ENCODE data around the gene SUN3. TPM values are rescaled to one million over a fixed set of nuclear protein-coding genes. Genes with fewer than 3 reads are reported as not detected.

Gene SUN3
- total and polyA plus RNA-seq, 10 of the 15 experiments (the other 5 are each of a cell fraction or from before 2014, with no cell fraction given): 0.29 to 0.48 TPM; not detected in 8

GRCh38 chr7:47945261-47946015 lies 83.5 kb downstream of the SUN3 start:
- Histone ChIP-seq H3K9ac (ENCODE audit: control insufficient read depth, insufficient read depth, low read length) (no peak overlapping the region), H3K9me3 (replicated peaks; ENCODE audit: control insufficient read depth, insufficient read depth, low read length) (no peaks in the 10 kb centered on the region), H3K27me3 (replicated peaks in 1 of 2; ENCODE audit: control insufficient read depth in 2 of 2, insufficient read depth in 2 of 2, low read length in 1 of 2) (no peaks in the 10 kb centered on the region; a peak in 1 of 4 replicates), H3K27ac (ENCODE audit: control insufficient read depth, insufficient read depth) (no peak overlapping the region), H2AFZ (ENCODE audit: control insufficient read depth, low read depth, low read length) (no peak overlapping the region), H4K20me1 (ENCODE audit: control insufficient read depth, insufficient read depth) (no peaks in the 10 kb centered on the region), H3K36me3 (ENCODE audit: control insufficient read depth in 2 of 2, insufficient read depth in 2 of 2, low read length in 1 of 2) (no peaks in the 10 kb centered on the region), H3K79me2 (ENCODE audit: control insufficient read depth, insufficient read depth, low read length) (no peaks in the 10 kb centered on the region), H3K4me3 (no peak overlapping the region), H3K4me2 (ENCODE audit: control insufficient read depth, insufficient read depth) (no peak overlapping the region), H3K4me1 (ENCODE audit: control insufficient read depth, insufficient read depth, low read length) (no peaks in the 10 kb centered on the region)
- ChIA-PET SMC1A (ENCODE audit: uncharacterized antibody, unreplicated experiment) (interaction anchor here (0.7 to 2.6 kb wide), 25 partner anchors 8 to 478 kb away, joined by 3 to 33 read pairs (median 4); no protein-coding TSS in a partner anchor), CTCF (interaction anchor here (0.8 to 4.5 kb wide), 36 partner anchors 9 to 1846 kb away, joined by 3 to 68 read pairs (median 5); no protein-coding TSS in a partner anchor), POLR2A (interaction anchor here (0.6 kb wide), 1 partner anchor 22 kb away, joined by 3 read pairs; no protein-coding TSS in a partner anchor), RAD21 (ENCODE audit: unreplicated experiment) (interaction anchor here (0.9 to 4.1 kb wide), 17 partner anchors 9 to 210 kb away, joined by 3 to 53 read pairs (median 5); no protein-coding TSS in a partner anchor)
- intact Hi-C loops (cut with micrococcal nuclease; ENCODE audit: unreplicated experiment): loop anchor here (1.0 to 2.0 kb wide), 3 partner anchors 23 to 209 kb away; no protein-coding TSS in a partner anchor
- WGBS (ENCODE audit: insufficient coverage, insufficient replicate concordance, low lambda C conversion rate, missing lambda C conversion rate): 33% methylated on average over 8 of the region's 8 CpGs
- FAIRE-seq: peak; percentile 77
- no peak for DNase-seq (ENCODE audit: low read depth, low spot score)
- peak; percentile 88 for ATAC-seq
- BruUV-seq (replicated peaks): no TSS peak
- in situ Hi-C loops (cut with MboI): loop anchor here (25.0 kb wide), 1 partner anchor 1817 kb away; the partner anchor contains the start of gene VWC2
- TF ChIP-seq HDAC2 (IDR thresholded peaks at IDR 0.05) (no peak), IKZF1 (conservative IDR thresholded peaks at IDR 0.05) (no peak), SPI1 (IDR thresholded peaks at IDR 0.05; ENCODE audit: borderline replicate concordance, insufficient read depth, low read depth, low read length) (no peak), ZNF24 (IDR thresholded peaks at IDR 0.05) (no peak), CTCF (IDR thresholded peaks at IDR 0.05 in 2 of 3, conservative IDR thresholded peaks at IDR 0.05 in 1 of 3; ENCODE audit: control insufficient read depth in 2 of 3, extremely low read depth in 1 of 3, insufficient read depth in 1 of 3, low read depth in 3 of 3, low read length in 3 of 3) (peak; percentile 66 to 80 (median 78)), MEF2B (IDR thresholded peaks at IDR 0.05; ENCODE audit: partially characterized antibody, poor library complexity, severe bottlenecking) (no peak), PAX5 (IDR thresholded peaks at IDR 0.05; ENCODE audit: borderline replicate concordance, low read depth, low read length) (no peak), ATF2 (IDR thresholded peaks at IDR 0.05; ENCODE audit: low read length) (no peak), RAD21 (IDR thresholded peaks at IDR 0.05; ENCODE audit: insufficient read depth, low read depth, low read length) (peak; percentile 93), FOXM1 (IDR thresholded peaks at IDR 0.05; ENCODE audit: low read depth, low read length) (0 out of 2 replicates have a peak, but pooled peaks have one; percentile 53), SMC3 (IDR thresholded peaks at IDR 0.05; ENCODE audit: borderline replicate concordance, low read length) (peak; percentile 90), PBX3 (IDR thresholded peaks at IDR 0.05; ENCODE audit: insufficient replicate concordance, low read depth, low read length) (no peak), ATF3 (IDR thresholded peaks at IDR 0.05; ENCODE audit: borderline replicate concordance, extremely low read depth, low read depth, low read length) (no peak), E4F1 (IDR thresholded peaks at IDR 0.05; ENCODE audit: borderline replicate concordance, partially characterized antibody) (no peak)

Data from GM12878 (cell line).